Activated CD4-positive, alpha-beta T cell treated with anti-CD3 and anti-CD28 coated beads, Interleukin-2, amount 10 ng/mL, durations not matched to agents 24 days and 14 days (primary cell): ENCODE data around the gene RAB34. TPM values are rescaled to one million over a fixed set of nuclear protein-coding genes. Genes with fewer than 3 reads are reported as not detected.

Source experiments
- DNase-seq: peaks from one replicate; pipeline ENCODE4 v3.0.0; 2022
- H3K27ac Mint-ChIP-seq: one replicate; pipeline ENCODE4 v1.8.0; 2022; ENCODE audit warnings: mild to moderate bottlenecking, mixed read lengths
- H3K27me3 Mint-ChIP-seq: one replicate; pipeline ENCODE4 v1.8.0; 2022; ENCODE audit warnings: mixed read lengths
- H3K36me3 Mint-ChIP-seq: one replicate; pipeline ENCODE4 v1.8.0; 2022; ENCODE audit warnings: low read depth, mild to moderate bottlenecking, mixed read lengths
- H3K4me1 Mint-ChIP-seq: one replicate; pipeline ENCODE4 v1.8.0; 2021; ENCODE audit warnings: mixed read lengths
- H3K4me3 Mint-ChIP-seq: one replicate; pipeline ENCODE4 v1.8.0; 2022; ENCODE audit warnings: mild to moderate bottlenecking, moderate library complexity, mixed read lengths
- H3K9me3 Mint-ChIP-seq: one replicate; pipeline ENCODE4 v1.8.0; 2021; ENCODE audit warnings: mixed read lengths
- intact Hi-C: fragments of 100-400 bp; cut with micrococcal nuclease; formaldehyde crosslinking; loops from one replicate; pipeline ENCODE4 v1.15.1; 2023
- total RNA-seq: library from RNA; stranded (reverse); gene quantifications from 2 replicates; pipeline ENCODE4 v1.2.3, GENCODE V29; 2022

The RAB34 gene
- total RNA-seq, 1 donor from 2014 or later = 20.6 TPM

- Mint-ChIP-seq H3K9me3 (no peaks in the 10 kb centered on the region), H3K4me1 (peaks cover 39% of the 10 kb centered on the region), H3K27me3 (peaks cover 28% of the 10 kb centered on the region), H3K27ac (peak overlapping the region; percentile 86), H3K4me3 (peak overlapping the region; percentile 82), H3K36me3 (peaks cover 39% of the 10 kb centered on the region)
- no peak for DNase-seq
- intact Hi-C loops = loop anchor here (1.0 kb wide), 4 partner anchors 7 to 234 kb away; partner anchors contain the start of genes BLTP2, NEK8 and PROCA1
Observed at GRCh38 chr17:28718333-28719020, 809 bp upstream of the RAB34 start.

- intact Hi-C loops = no loop called here
- Mint-ChIP-seq H3K27ac (no peak overlapping the region), H3K9me3 (no peaks in the 10 kb centered on the region), H3K36me3 (peaks cover 26% of the 10 kb centered on the region), H3K4me3 (no peak overlapping the region), H3K4me1 (peaks cover 36% of the 10 kb centered on the region), H3K27me3 (peaks cover 28% of the 10 kb centered on the region)
- peak; percentile 68 for DNase-seq
Observed at GRCh38 chr17:28716740-28717577, 709 bp downstream of the RAB34 start.

GRCh38 chr17:28715217-28715616 is 2.5 kb downstream of the RAB34 start:
- peaks cover 35% of the 10 kb centered on the region for H3K4me1 Mint-ChIP-seq
- no peak overlapping the region for H3K4me3 Mint-ChIP-seq
- no peaks in the 10 kb centered on the region for H3K9me3 Mint-ChIP-seq
- H3K36me3 Mint-ChIP-seq = peaks cover 8% of the 10 kb centered on the region
- intact Hi-C loops = no loop called here
- DNase-seq = no peak
- H3K27ac Mint-ChIP-seq = no peak overlapping the region
- H3K27me3 Mint-ChIP-seq = peaks cover 28% of the 10 kb centered on the region

GRCh38 chr17:28714281-28714680 is 3.4 kb downstream of the RAB34 start:
- DNase-seq = no peak
- Mint-ChIP-seq H3K36me3 (peaks cover 2% of the 10 kb centered on the region), H3K4me1 (peaks cover 29% of the 10 kb centered on the region), H3K9me3 (no peaks in the 10 kb centered on the region), H3K27me3 (peaks cover 26% of the 10 kb centered on the region), H3K27ac (no peak overlapping the region), H3K4me3 (no peak overlapping the region)
- intact Hi-C loops = loop anchor here (5.0 kb wide), 1 partner anchor 52 kb away; the partner anchor contains the start of genes SDF2 and SUPT6H

- intact Hi-C loops = loop anchor here (5.0 kb wide), 1 partner anchor 51 kb away; the partner anchor contains the start of genes SDF2 and SUPT6H
- H3K9me3 Mint-ChIP-seq = no peaks in the 10 kb centered on the region
- H3K27ac Mint-ChIP-seq = peak overlapping the region; percentile 95
Observed at GRCh38 chr17:28712705-28713415, 4.8 kb downstream of the RAB34 start.

GRCh38 chr17:28712032-28712704 is 5.5 kb downstream of the RAB34 start:
- Mint-ChIP-seq H3K36me3 (peaks cover 9% of the 10 kb centered on the region), H3K4me3 (peak overlapping the region; percentile 91), H3K9me3 (no peaks in the 10 kb centered on the region), H3K4me1 (peaks cover 17% of the 10 kb centered on the region), H3K27me3 (peaks cover 18% of the 10 kb centered on the region), H3K27ac (peak overlapping the region; percentile 95)
- intact Hi-C loops = loop anchor here (5.0 kb wide), 1 partner anchor 50 kb away; the partner anchor contains the start of genes SDF2 and SUPT6H
- DNase-seq = peak; percentile 91

More at GRCh38 chr17:28712705-28713415, 4.8 kb downstream of the RAB34 start:
- H3K36me3 Mint-ChIP-seq = peaks cover 5% of the 10 kb centered on the region
- H3K4me3 Mint-ChIP-seq = peak overlapping the region; percentile 91
- peaks cover 18% of the 10 kb centered on the region for H3K27me3 Mint-ChIP-seq
- no peak for DNase-seq
- peaks cover 18% of the 10 kb centered on the region for H3K4me1 Mint-ChIP-seq

- H3K27me3 Mint-ChIP-seq = peaks cover 18% of the 10 kb centered on the region
- DNase-seq = no peak
- intact Hi-C loops = loop anchor here (1.0 to 5.0 kb wide), 3 partner anchors 8 to 67 kb away; partner anchors contain the start of genes BLTP2, RPL23A, SDF2 and SUPT6H
Observed at GRCh38 chr17:28711723-28712031, 6.0 kb downstream of the RAB34 start, which contains the start of gene PROCA1. Gene PROCA1 (minus strand): TSS chr17:28711888. CDS start chr17:28711660, 228 bp downstream.

GRCh38 chr17:28710861-28711722 is 6.6 kb downstream of the RAB34 start:
- intact Hi-C loops = loop anchor here (1.0 to 5.0 kb wide), 3 partner anchors 8 to 66 kb away; partner anchors contain the start of genes BLTP2, RPL23A, SDF2 and SUPT6H
- H3K27me3 Mint-ChIP-seq = peaks cover 15% of the 10 kb centered on the region

More at GRCh38 chr17:28711723-28712031, 6.0 kb downstream of the RAB34 start, which contains the start of gene PROCA1:
- Mint-ChIP-seq H3K4me3 (peak within 1 kb of the TSS; percentile 91), H3K9me3 (no peaks in the 10 kb centered on the region), H3K36me3 (peaks cover 9% of the 10 kb centered on the region), H3K4me1 (peaks cover 17% of the 10 kb centered on the region), H3K27ac (peak within 1 kb of the TSS; percentile 95)

GRCh38 chr17:28707339-28707720 is 10.3 kb downstream of the RAB34 start:
- no peaks in the 10 kb centered on the region for H3K27me3 Mint-ChIP-seq
- no peak for DNase-seq
- H3K4me3 Mint-ChIP-seq = no peak overlapping the region
- H3K9me3 Mint-ChIP-seq = no peaks in the 10 kb centered on the region
- no peak overlapping the region for H3K27ac Mint-ChIP-seq
- intact Hi-C loops = no loop called here
- H3K4me1 Mint-ChIP-seq = peaks cover 16% of the 10 kb centered on the region
- H3K36me3 Mint-ChIP-seq = peaks cover 25% of the 10 kb centered on the region

More at GRCh38 chr17:28710861-28711722, 6.6 kb downstream of the RAB34 start:
- DNase-seq = peak; percentile 99
- Mint-ChIP-seq H3K27ac (peak overlapping the region; percentile 95), H3K9me3 (no peaks in the 10 kb centered on the region), H3K4me1 (peaks cover 17% of the 10 kb centered on the region), H3K36me3 (peaks cover 9% of the 10 kb centered on the region), H3K4me3 (peak overlapping the region; percentile 91)

GRCh38 chr17:28706471-28707338 is 11.0 kb downstream of the RAB34 start:
- Mint-ChIP-seq H3K4me1 (peaks cover 11% of the 10 kb centered on the region), H3K27ac (no peak overlapping the region), H3K4me3 (no peak overlapping the region), H3K9me3 (no peaks in the 10 kb centered on the region), H3K27me3 (no peaks in the 10 kb centered on the region), H3K36me3 (peaks cover 28% of the 10 kb centered on the region)
- no peak for DNase-seq
- intact Hi-C loops = no loop called here

- H3K27me3 Mint-ChIP-seq = no peaks in the 10 kb centered on the region
- intact Hi-C loops = no loop called here
- H3K27ac Mint-ChIP-seq = peak overlapping the region; percentile 63
Observed at GRCh38 chr17:28705728-28706334, 11.8 kb downstream of the RAB34 start.

More at GRCh38 chr17:28705728-28706334, 11.8 kb downstream of the RAB34 start:
- peaks cover 35% of the 10 kb centered on the region for H3K36me3 Mint-ChIP-seq
- H3K9me3 Mint-ChIP-seq = no peaks in the 10 kb centered on the region
- DNase-seq = no peak
- no peak overlapping the region for H3K4me3 Mint-ChIP-seq
- peaks cover 8% of the 10 kb centered on the region for H3K4me1 Mint-ChIP-seq
